ENCODE measurements around the gene ARHGEF25.
"Not testable (repeated sequence)": the region's sequence is repeated elsewhere in the genome, so short reads cannot be mapped to it uniquely, and the experiment has no call there.

Gene ARHGEF25

DNA sequence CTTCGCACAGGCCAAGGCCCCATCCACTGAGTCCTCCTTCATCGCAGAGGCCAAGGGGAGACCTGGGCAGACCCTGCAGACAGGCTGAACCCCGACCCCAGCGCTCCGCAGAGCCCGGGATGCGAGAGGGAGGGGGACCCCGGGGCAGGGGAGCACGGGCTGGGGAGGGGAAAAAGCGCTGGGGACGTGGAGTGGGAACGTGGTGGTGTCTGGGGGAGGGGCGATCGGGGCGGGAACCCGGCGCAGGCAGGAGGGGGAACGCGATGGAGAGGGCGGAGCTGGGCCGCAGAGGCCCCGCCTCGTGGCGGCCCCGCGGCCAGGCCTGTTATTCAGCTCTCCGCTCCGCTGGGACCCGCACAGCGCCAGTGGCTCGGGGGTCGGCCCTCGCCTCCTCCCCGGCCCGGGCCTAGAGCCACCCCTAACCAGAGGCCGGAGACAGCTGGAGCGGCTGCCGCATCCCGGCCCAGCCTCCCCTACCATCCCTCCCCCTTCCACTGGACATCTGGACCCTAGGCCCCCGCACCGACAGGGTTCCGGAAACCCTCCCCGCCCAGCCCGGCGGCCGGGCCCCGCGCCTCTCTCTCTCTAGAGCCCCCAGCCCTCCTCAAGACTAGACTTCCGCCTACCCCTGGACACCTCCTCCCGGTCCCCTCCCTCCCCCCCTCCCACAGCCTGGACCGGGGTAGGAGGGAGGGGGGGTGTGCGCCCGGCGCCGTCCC lies at the start of gene ARHGEF25:
Gene ARHGEF25, plus strand, starts transcription at position 328 of the 719 bp plus-strand sequence. CDS start 460 bp downstream, outside the sequence.
- peak; percentile 40 to 48 for DNase-seq

DNA sequence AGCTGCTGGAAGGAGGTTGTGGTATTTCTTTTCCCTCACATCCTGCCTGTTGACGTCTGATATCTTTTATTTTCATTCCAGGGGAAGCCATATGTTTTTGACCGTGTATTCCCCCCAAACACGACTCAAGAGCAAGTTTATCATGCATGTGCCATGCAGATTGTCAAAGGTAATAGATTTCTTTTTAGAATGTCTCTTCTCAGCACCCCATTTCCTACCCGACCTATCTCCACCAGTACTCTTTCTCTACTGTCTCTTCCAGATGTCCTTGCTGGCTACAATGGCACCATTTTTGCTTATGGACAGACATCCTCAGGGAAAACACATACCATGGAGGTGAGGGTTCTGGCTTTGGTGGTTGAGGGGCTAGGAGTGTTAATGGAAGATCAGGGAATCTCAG lies 47.9 kb upstream of the ARHGEF25 start:
- DNase-seq = no peak

DNA sequence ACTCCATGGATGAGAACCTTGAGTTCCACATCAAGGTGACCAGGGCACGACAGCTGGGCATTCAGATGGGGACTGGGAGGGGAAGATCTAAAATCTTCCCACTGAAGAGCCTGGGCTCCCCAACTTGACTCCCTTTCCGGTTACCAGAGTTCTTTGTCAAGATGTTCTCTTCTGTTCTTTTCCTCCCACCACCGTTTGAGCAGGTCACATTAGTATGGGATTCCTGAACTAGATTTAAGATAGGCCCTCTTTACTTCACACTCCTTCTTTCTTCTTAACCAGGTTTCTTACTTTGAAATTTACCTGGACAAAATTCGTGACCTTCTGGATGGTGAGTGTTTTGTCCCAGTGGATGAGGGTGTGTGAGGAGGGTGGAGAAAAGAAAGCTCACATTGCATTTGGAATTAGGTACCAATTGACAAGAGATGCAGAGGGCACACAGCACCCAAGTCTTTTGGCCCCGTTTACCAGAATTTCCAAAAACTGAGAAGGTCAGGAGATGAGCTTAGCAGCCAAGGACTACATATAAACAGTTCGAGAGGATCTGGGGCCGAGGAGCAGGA lies 47.0 kb upstream of the ARHGEF25 start:
- DNase-seq = no peak

DNA sequence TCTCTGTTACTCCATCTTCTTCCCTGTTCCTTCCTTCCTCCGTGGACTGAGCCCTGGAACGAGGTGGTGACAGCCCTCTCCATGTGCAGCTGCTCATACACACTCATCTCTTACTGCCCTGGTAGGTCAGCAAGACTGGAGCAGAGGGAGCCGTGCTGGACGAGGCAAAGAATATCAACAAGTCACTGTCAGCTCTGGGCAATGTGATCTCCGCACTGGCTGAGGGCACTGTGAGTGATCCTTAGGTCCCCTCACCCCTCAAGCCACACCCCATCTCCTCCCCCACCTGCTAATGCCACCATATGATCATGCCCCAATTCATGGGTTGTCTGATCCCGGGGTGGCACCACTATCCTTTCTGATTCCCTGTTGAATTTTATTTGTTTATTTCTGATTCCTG lies 42.4 kb upstream of the ARHGEF25 start:
- no peak for DNase-seq

DNA sequence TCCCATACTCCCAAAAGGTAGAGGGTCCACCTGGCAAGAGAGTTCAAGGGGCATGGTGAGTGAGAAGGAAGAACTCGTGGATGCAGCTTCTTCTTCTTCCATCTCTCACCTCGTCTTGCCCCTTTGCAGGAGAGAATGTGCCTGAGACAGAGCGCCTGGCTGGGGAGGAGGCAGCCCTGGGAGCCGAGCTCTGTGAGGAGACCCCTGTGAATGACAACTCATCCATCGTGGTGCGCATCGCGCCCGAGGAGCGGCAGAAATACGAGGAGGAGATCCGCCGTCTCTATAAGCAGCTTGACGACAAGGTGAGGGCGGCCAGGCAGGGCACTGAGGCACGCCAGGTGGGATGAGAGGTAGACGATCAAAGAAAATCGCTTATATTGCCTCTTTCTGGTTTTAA lies 41.4 kb upstream of the ARHGEF25 start:
- no peak for DNase-seq

DNA sequence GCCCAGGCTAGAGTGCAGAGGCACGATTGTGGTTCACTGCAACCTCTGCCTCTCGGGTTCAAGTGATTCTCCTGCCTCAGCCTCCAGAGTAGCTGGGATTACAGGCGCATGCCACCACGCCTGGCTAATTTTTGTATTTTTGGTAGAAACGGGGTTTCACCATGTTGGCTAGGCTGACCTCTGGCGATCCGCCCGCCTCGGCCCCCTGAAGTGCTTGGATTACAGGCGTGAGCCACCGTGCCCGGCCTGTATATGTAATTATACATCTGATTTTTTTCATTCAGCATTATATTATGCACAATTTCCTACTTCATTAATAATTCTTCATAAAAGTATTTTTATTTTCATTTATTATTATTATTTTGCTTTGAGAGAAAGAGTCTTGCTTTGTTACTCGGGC lies 40.8 kb upstream of the ARHGEF25 start:
- DNase-seq = not testable (repeated sequence)

DNA sequence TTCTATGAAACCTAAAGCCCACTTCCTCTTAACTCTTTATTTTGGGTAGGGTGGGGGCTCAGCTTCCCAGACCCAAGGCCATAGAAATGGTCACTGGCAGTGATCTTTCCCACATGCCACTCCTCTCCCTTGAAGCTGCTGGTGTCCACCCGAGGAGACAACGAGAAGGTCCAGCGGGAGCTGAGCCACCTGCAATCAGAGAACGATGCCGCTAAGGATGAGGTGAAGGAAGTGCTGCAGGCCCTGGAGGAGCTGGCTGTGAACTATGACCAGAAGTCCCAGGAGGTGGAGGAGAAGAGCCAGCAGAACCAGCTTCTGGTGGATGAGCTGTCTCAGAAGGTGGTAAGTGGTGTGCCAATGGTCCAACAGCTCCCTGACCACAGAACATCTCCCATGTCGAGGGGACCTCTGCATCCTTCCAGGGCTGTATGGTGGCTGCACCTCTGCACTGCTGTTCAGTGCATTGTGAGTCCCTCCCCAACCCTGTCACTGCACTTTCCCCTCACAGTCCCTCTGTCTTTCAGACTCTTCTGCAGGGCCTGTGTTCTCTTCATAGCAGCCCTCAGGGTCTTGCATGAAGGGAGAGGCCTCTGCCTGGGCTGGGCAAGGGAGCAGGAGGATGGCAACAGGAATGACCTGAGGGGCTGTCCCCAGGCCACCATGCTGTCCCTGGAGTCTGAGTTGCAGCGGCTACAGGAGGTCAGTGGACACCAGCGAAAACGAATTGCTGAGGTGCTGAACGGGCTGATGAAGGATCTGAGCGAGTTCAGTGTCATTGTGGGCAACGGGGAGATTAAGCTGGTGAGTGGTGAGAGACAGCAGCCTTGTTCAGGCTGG lies 39.1 kb upstream of the ARHGEF25 start:
- no peak for DNase-seq

DNA sequence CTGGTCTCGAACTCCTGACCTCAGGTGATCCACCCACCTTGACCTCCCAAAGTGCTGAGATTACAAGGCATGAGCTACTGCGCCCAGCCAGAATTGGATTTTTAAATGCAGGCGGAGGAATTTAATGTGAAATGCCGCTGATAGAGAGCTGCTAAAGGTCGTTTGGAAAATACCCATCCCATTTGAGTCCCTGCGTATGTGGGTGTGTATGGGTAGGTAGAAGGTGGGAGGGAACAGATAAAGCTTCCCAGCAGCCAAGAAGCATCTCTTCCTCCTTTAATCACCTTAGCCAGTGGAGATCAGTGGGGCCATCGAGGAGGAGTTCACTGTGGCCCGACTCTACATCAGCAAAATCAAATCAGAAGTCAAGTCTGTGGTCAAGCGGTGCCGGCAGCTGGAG lies 36.4 kb upstream of the ARHGEF25 start:
- no peak for DNase-seq

DNA sequence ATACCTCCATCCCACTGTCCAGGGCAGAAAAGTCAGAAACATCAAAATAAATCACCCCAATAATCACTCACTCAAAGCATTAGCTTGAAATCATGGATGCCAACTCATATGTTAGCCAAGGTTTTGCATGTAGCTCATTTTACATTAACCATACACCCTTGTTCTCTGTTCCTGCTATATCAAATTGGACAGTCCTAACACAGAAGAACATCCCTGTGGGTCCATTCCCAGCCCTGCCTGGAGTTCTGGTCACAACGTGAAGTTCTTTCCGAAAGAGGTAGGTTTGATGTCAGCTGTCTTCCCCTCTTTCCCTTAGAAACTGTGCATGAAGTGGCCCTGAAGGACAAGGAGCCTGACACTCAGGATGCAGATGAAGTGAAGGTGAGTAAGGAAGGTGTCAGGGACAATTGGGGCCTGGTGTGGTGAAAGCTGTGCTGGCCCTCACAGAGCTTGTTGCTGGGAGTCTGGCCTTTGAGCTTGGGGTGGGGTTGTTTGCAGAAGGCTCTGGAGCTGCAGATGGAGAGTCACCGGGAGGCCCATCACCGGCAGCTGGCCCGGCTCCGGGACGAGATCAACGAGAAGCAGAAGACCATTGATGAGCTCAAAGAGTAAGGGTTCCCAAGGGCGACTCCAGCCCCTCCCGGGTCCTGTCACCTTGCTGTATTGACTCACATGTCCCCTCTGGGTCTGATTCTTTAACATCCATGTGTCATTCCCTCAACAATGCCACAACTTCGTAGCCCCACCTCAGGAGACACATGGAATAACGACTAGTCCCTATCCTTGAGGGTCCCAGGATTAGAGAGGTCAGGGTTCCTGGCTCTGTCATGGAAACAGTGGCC lies 35.2 kb upstream of the ARHGEF25 start:
- no peak for DNase-seq

DNA sequence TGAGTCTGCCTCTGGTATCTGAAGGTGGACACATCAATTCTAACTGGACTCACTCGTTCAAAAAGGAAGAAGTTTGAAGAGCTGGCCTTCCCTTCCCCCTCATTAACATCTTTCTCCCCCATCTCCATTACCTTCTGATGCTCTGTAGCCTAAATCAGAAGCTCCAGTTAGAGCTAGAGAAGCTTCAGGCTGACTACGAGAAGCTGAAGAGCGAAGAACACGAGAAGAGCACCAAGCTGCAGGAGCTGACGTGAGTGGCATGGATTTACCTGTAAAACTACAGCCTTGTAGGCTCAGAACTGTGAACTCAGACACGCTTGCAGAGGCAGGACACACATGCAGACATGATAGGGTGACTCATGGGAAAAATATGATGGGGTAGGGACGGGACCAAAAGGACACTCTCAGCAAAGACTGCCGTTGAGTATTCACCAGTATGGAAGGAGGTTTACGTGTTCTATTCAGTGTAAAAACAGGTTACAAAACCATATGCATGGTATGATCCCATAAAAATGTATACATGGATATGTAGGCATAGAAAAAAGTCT lies 34.5 kb upstream of the ARHGEF25 start:
- DNase-seq = no peak

DNA sequence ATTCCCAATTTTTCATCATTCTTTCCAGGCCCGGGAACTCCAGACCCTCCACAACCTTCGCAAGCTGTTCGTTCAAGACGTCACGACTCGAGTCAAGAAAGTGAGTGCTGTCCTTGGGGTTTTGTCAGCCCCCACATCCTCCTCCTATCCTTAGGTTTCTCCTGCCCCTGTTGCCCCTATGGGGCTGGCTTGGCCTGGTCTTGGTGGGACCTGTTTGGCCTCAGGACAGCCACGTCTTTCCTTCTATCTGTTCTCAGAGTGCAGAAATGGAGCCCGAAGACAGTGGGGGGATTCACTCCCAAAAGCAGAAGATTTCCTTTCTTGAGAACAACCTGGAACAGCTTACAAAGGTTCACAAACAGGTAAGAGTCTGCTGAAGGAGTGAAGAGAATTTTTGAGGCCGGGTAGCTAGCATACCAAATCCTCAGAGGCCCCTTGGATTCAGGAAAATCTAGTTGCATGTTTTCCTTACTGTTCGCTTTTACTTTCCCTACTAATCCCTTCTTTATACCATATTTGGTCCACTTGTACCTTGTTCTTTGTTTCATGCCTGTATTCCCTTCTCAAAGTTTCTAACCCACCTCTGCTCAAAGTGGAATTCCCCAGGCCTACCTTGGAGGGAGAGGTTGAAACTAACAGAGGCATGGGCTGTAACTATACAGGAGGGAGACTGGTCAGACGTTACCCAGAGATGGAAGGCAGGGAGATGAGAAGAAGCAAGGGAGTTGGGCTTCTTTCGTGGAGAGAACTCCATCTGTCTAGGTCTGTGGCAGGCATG lies 33.1 kb upstream of the ARHGEF25 start:
- no peak for DNase-seq

DNA sequence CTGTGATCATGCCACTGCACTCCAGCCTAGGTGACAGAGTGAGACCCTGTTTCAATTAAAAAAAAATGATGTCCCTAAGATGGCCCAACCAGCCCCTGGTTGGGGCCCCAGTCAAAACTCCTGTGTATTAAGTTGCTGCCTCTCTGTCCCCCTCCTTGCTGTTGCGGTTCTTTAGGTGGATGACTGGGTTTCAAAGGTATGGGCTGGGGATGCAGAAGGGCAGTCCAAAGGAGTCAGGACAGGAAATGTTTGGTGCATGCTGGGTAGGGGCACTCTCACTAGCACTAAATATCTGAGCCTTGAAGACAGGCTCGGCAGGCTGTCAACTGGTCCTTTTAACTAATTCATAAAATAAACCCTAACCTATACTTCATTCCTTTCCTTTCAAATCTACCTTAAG lies 32.2 kb upstream of the ARHGEF25 start:
- DNase-seq = no peak

DNA sequence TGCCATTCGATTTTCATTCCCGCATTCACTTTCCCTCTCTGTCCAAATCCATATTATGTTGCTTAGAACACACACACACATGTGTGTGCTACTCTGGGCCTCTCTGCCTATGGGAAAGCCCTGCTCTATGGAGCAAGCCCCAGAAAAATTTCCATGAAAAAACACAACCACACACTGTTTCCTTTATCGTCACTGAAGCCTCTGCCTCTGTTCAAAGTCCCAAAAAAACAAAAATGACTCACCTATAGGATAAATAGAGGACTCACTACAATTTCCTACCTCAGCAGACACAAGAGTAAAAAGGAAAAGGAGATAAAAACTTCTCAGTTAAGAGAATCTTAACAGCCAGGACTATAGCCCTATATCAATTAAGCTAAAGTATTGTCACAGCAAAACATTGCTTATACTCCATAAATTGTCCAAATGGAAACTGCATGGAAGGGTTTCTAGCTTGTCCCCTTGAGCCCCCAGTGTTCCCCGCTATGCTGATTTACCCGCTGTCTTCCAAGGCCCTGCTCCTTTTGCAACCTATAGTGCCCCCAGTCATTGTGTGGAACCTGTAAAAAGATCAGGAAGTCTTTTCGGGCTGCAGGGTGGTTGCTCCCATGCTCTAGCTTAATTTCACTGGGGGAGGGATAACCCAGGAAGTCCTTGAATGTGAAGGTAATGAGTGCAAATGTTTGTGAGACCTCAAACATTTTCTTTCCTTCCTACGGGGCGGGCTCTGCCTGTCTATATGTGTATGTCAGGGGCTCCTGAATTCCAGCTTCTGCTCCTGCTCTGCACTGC lies 31.4 kb upstream of the ARHGEF25 start:
- no peak for DNase-seq

DNA sequence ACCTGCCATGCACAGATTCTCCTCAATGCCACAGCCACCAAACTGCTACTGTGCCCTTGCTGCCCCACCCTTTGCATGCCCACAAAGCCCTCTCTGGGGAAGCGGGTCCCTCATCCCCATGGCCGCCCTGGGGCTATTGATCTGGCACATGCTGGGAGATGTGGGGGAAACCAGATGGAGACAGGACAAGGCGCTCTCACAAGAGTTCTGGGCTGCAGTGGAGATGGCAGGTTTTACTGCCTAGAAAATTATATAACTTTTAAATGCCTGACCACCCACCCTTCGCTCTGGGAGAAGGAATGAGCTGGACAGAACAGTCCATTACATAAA lies 30.8 kb upstream of the ARHGEF25 start:
- DNase-seq = no peak

DNA sequence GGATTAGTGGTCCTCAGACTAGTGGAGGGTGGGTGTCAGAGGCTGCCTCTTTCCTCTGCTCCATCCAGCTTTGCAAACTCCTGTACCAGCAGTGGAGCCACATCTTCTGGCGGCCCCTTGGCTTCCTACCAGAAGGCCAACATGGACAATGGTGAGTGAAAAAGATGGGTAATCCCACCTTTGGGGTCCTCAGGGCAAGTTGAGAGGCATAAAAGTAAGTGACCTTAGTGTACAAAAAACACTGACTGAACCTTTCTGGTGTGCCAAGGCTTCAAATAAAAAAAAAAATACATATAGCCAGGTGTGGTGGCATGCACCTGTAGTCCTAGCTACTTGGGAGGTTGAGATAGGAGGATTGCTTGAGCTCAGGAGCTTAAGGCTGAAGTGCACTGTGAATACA lies 29.4 kb upstream of the ARHGEF25 start:
- DNase-seq = no peak

DNA sequence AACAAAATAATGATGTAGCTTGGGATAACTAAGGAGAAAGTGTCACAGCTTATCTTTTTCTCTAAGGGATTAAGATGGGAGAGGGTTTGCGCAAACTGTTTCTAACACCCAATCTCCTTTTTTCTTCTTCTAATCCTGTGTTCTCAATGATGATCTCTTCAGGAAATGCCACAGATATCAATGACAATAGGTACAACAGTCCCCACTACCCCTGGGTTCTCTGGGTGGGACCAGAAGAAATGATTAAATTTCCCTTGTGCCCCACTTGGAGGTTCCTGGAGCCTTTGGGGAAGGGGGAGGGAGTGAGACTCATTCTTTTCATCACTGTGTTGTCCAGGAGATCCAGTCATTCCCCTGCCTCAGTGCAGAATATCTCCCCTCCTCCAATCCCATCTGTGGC lies 28.8 kb upstream of the ARHGEF25 start:
- DNase-seq = no peak

DNA sequence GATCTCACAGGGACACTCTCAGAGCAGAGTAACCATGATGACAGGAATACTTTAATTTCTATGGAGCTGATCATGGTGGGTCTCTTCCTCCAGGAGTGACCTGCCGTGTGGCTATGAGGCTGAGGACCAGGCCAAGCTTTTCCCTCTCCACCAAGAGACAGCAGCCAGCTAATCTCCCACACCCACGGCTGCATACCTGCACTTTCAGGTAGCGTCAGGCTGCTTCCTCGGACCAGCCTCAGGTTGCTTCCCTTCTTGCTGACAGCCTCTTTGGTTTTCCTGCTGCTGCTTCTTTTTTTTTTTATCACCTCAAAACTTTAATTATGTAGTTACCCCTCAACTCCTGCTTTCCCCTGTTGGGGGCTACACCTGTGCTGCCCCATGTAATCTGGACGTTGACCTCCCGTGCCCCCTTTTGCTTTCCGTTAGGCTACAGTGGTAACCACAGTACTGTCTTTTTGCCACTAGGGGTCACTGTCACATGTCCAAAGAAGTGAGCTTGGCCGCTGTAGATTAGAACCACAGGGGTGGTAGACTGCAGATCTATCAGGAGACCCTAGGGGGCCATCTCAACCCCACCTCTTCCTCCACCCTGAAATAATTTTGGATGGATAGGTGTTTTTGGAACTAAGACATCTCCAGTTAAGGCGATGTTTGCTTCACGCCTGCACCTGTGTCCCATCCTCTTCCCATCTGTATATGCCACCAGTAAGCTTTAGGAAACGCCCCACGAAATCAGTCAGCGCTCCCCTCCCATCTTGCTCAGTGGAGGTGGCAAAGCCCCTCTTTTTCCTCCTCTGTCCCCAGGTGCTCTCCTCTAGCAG lies 28.0 kb upstream of the ARHGEF25 start:
- DNase-seq = peak; percentile 78 to 85

DNA sequence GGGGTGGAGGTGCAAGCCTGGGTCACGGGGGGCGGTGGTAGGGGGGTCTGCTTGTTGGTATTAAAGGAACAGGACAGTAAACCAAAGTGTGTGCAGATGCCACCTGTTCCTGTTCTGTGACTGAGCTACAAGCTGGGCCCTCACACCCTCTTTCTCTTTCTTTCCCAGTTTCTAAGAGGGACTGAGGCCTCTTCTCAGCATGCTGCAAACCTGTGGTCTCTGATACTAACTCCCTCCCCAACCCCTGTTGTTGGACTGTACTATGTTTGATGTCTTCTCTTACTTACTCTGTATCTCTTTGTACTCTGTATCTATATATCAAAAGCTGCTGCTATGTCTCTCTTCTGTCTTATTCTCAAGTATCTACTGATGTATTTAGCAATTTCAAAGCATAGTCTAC lies 27.2 kb upstream of the ARHGEF25 start:
- DNase-seq = no peak

DNA sequence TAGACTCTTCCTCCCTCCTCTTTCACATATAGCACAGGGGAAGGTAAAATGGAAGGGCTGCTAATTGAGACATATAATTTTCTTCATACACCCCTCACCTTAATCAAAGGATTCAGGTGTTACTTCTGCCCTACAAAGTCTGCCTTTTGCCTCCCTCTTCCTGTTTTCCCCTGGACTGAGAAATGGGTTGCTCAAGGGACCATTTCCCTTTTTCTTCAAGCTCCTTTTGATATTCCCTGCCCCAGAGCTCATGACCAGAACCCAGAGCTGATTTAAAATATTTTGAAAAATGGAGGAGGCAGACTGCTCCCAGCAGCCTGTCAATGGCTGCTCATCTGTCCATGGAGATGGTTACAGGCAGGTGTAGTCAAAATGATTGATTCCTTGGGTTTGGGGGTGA lies 26.5 kb upstream of the ARHGEF25 start:
- no peak for DNase-seq

DNA sequence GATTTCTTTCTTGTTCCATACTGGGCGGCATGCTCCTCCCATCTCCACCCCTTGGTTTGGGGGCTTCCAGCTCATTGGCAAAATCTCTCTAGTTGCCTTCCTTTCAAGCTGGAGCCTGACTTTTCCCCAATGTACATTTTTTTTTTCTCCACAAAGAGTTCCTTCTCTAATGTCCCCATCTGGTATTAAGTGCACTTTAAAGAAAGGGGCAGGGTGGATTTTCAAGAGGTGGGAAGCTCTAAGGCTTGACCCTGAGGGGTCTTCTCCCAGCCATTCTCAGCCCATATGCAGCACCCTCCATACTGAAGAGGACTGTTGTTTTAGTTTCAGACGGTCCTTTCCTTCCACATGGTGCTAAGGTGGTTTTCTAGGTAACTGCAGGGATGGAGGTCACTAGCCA lies 26.1 kb upstream of the ARHGEF25 start:
- no peak for DNase-seq

All from CD4-positive, alpha-beta T cell treated with Interleukin-1 beta for 1 hour (primary cell).